ENCODE data around the gene SPDYE1. TPM values are rescaled to one million over a fixed set of nuclear protein-coding genes. Genes with fewer than 3 reads are reported as not detected.
"Not testable (repeated sequence)": the region's sequence is repeated elsewhere in the genome, so short reads cannot be mapped to it uniquely, and the experiment has no call there.

Gene SPDYE1
- total RNA-seq, 4 donors from 2014 or later: not detected

DNA sequence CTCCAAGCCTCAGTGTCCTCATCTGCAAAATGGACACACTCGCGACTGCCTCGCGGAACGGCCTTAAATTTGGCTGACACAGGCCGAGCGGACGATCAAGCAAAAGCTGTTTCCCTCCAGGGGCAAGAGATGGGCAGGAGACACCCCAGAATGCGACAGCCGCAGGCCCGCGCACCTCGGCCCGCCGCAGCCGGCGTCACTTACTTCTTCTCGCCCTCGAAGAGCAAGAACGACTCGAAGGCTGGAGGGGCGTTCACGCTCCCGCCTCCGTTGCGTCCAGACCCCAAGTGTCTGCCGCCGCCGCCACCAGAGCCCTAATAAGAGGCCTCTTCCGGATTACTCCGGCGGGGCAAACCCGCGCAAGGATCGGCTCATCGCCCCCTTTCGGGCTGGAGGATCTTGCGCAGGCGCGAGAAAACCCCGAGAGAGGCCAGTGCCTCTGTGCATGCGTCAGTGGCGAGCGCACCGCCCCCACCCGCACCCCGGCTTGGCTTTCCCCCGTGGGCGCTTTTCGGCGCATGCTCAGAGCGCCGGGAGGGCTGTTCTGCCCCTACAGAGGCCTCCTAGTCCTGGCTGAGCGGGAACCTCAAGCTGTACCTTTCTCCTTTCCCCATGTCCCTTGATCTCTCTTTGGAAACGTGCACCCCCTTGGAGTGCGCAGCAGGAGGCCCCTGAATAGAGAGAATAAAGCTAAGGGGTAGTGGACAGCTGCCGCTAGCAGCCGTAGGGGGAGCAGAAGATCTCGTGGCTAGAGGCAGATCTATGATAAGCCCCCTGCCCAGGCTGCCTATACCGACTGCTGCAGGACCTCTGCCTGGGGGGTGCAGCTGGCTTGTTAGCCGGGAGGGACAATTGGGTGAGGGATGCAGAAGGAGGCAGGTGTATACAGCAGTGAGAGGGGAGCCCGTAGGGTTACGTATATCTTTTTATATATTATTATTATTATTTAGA, 21.4 kb downstream of the SPDYE1 start:
- H3K9me3 ChIP-seq; H3K27me3 ChIP-seq; H3K4me1 ChIP-seq; intact Hi-C loops (cut with DNase I; ENCODE audit: low total_unique reads); H3K36me3 ChIP-seq: not testable (repeated sequence)
- peak overlapping the region; percentile 77 to 94 for H3K4me3 ChIP-seq
- H3K27ac ChIP-seq: peak overlapping the region; percentile 71 to 78
- peak; percentile 97 to 99 for DNase-seq
- TF ChIP-seq POLR2A (IDR thresholded peaks at IDR 0.05) (peak; percentile 37 to 43), CTCF (IDR thresholded peaks at IDR 0.05) (peak; percentile 68 to 87 (median 72))

DNA sequence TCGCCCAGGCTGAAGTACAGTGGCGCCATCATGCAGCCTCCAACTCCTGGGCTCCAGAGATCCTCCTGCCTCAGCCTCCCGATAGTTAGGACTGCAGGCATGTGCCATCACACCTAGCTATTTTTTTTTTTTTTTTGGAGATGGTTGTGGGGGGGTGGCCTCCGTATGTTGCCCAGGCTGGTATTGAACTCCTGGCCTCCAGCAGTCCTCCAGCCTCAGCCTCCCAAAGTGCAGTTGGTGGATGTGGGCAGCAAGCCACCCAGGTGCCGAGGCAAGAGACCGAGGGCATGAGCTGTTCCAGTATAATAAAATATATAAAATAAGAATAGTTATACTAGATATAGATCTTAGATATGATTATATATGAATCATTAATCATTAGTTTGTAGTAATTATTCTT, 22.1 kb downstream of the SPDYE1 start:
- DNase-seq; H3K27me3 ChIP-seq; intact Hi-C loops (cut with DNase I; ENCODE audit: low total_unique reads); H3K36me3 ChIP-seq; H3K4me1 ChIP-seq; H3K9me3 ChIP-seq; H3K4me3 ChIP-seq: not testable (repeated sequence)
- H3K27ac ChIP-seq: peak overlapping the region; percentile 71 to 78

DNA sequence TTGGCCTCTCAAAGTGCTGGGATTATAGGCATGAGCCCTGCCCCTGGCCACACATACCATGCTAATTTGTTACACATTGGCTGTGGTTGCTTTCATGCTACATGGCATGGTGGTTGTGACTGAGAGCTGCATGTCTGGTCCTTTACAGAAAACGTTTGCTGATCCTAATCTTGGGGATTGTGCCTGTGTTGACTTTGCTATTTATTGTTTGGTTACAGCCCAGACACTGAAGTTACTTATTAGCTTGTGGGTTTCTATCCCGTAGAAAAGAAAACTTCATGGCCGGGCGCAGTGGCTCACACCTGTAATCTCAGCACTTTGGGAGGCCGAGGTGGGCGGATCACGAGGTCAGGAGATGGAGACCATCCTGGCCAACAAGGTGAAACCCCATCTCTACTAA, 24.4 kb downstream of the SPDYE1 start:
- DNase-seq; H3K36me3 ChIP-seq; H3K4me1 ChIP-seq; H3K9me3 ChIP-seq; intact Hi-C loops (cut with DNase I; ENCODE audit: low total_unique reads); H3K27ac ChIP-seq; H3K27me3 ChIP-seq; H3K4me3 ChIP-seq: not testable (repeated sequence)

- H3K4me3 ChIP-seq; H3K27me3 ChIP-seq; intact Hi-C loops (cut with DNase I; ENCODE audit: low total_unique reads); H3K27ac ChIP-seq; H3K9me3 ChIP-seq; H3K4me1 ChIP-seq; DNase-seq; H3K36me3 ChIP-seq: not testable (repeated sequence)
These were observed 25.2 kb downstream of the SPDYE1 start for GRCh38 chr7:44022796-44023467.

DNA sequence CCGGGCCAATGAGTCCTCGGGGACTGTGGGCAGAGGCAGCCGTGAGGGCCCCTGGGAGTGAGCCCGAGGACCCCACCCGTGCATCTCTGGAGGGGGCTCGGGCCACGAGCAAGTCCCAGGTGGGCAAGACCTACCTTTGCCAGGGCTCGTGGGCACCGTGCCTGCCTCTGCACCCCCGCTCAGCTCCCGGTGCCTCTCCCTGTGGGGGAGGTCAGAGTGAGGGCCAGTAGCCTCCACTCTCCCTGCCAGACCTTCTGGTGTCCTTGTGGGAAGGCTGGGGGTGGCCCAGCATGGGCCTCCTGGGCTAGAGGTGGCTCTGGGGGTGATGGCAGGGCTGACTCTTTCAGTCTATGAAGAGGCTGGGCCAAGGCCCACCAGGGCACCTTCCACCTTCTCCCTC, 31.7 kb downstream of the SPDYE1 start:
- H3K4me3 ChIP-seq; H3K27me3 ChIP-seq; intact Hi-C loops (cut with DNase I; ENCODE audit: low total_unique reads); H3K36me3 ChIP-seq; DNase-seq; H3K27ac ChIP-seq; H3K4me1 ChIP-seq; H3K9me3 ChIP-seq: not testable (repeated sequence)

GRCh38 chr7:44030029-44030428, 32.3 kb downstream of the SPDYE1 start:
- H3K9me3 ChIP-seq; H3K4me3 ChIP-seq; H3K27me3 ChIP-seq; DNase-seq; H3K4me1 ChIP-seq; H3K36me3 ChIP-seq; H3K27ac ChIP-seq; intact Hi-C loops (cut with DNase I; ENCODE audit: low total_unique reads): not testable (repeated sequence)

GRCh38 chr7:44031319-44031718, 33.6 kb downstream of the SPDYE1 start:
- H3K27ac ChIP-seq; DNase-seq; H3K27me3 ChIP-seq; H3K36me3 ChIP-seq; H3K4me3 ChIP-seq; H3K4me1 ChIP-seq; intact Hi-C loops (cut with DNase I; ENCODE audit: low total_unique reads); H3K9me3 ChIP-seq: not testable (repeated sequence)

DNA sequence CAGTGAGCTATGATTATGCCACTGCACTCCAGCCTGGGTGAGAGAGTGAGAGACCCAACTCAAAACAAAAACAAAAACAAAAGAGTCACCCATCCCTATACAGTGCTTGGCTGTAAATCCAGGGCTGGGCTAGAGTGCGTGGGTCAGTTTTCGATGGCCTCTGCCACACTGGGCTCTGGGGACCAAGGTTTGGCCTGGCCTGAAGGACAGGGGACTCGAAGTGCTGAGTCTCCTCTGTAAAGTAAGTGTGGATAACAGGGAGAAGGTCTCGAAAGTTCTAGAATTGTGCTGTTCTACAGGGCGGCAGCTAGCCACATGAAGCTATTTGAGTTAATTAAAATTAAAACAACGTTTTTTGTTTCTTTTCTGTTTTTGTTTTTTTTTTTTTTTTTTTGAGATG, 34.3 kb downstream of the SPDYE1 start:
- H3K4me1 ChIP-seq; H3K36me3 ChIP-seq; intact Hi-C loops (cut with DNase I; ENCODE audit: low total_unique reads); H3K27me3 ChIP-seq; DNase-seq; H3K4me3 ChIP-seq; H3K9me3 ChIP-seq; H3K27ac ChIP-seq: not testable (repeated sequence)

DNA sequence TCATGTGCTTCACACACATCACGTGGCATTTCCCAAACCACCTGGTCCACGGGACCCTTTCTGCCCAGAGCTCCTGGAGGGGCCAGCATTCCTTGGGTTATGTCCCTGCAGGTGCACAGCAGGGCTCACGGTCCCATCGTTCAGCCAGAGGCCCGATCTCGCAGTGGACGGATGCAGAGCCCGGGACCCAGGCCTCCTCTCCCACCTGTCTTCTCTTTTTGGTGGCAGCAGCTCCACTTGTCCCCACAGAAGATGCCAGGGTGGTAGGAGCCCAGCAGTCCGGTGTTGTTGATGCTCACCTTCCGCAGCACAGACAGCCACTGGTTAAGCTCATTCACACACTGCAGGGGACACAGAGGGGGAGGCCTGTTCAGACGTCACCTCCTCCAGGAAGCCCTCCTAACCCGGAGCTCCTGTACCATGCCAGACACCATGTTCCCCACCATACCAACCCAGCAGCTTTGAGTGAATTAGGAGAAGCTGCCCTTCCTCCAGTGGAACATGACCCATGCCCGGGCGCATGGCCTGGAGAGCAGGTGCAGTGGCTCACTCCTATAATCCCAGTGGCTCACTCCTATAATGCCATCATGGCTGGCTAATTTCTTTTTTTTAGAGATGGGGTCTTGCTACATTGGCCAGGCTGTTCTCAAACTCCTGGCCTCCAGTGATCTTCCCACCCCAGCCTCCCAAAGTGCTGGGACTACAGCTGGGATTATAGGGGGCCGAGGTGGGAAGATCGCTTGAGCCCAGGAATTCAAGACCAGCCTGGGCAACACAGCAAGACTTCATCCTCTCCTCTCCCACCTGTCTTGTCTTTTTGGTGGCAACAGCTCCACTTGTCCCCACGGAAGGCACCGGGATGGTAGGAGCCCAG, 36.5 kb downstream of the SPDYE1 start:
- H3K36me3 ChIP-seq; H3K9me3 ChIP-seq; H3K4me3 ChIP-seq; intact Hi-C loops (cut with DNase I; ENCODE audit: low total_unique reads); DNase-seq; H3K27ac ChIP-seq; H3K4me1 ChIP-seq; H3K27me3 ChIP-seq: not testable (repeated sequence)

DNA sequence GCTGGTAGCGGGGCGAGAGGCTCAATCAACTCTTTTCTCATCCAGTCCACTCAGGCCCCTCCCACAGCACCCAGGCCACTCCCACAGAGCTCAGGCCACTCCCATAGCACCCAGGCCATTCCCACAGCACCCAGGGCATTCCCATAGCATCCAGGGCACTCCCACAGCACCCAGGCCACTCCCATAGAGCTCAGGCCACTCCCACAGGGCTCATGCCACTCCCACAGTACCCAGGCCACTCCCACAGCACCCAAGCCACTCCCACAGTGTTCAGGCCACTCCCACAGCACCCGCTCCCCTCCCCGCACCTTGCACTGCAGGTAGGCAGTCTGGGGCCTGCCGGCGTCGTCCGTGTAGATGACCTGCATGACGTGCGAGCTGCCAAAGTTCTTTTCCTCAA, 38.7 kb downstream of the SPDYE1 start:
- H3K36me3 ChIP-seq; H3K4me3 ChIP-seq; H3K27ac ChIP-seq; DNase-seq; H3K27me3 ChIP-seq; H3K4me1 ChIP-seq; H3K9me3 ChIP-seq; intact Hi-C loops (cut with DNase I; ENCODE audit: low total_unique reads): not testable (repeated sequence)

GRCh38 chr7:44037951-44038350, 40.3 kb downstream of the SPDYE1 start:
- peak overlapping the region in 1 of 2 donors; percentile 14 for H3K27ac ChIP-seq
- H3K4me1 ChIP-seq; H3K9me3 ChIP-seq; intact Hi-C loops (cut with DNase I; ENCODE audit: low total_unique reads); H3K4me3 ChIP-seq; H3K27me3 ChIP-seq; H3K36me3 ChIP-seq; DNase-seq: not testable (repeated sequence)

Data from uterus (tissue), 4 donors.